Panc1 (cell line): ENCODE results near the gene GARIN5B. TPM values are rescaled to one million over a fixed set of nuclear protein-coding genes. Genes with fewer than 3 reads are reported as not detected.
A peak's percentile ranks its signal among the peaks of the same experiment; 100 is the strongest.

Experiments
- ATAC-seq: fragments of 200-7000 bp; cut with Tn5 transposase; 2 replicates; pipeline ENCODE4 v1.9.1; 2020; ENCODE audit warnings: mild to moderate bottlenecking, moderate library complexity
- BruUV-seq: library from RNA; stranded (reverse); fragments of 400-500 nt; replicated peaks from 2 replicates; lab custom pipeline; 2021; lab: Mats Ljungman, UMichigan
- CTCF ChIA-PET: fragments of 300-600 bp; sonication (Branson Sonifier 250); formaldehyde crosslinking; loops from one replicate; lab custom pipeline; 2022; ENCODE audit warnings: antibody characterized with exemption; lab: Charles Lee
- POLR2A ChIA-PET: fragments of 300-600 bp; sonication (Branson Sonifier 250); formaldehyde crosslinking; loops from one replicate; lab custom pipeline; 2022; ENCODE audit warnings: antibody characterized with exemption; lab: Charles Lee
- DNase-seq: peaks from one replicate; pipeline ENCODE4 v3.0.0-alpha.2; 2010; ENCODE audit warnings: low read depth, low spot score
- H3K27ac ChIP-seq: 2 replicates; pipeline ENCODE4 v1.5.1; 2011; ENCODE audit warnings: mild to moderate bottlenecking, low read length, inconsistent platforms
- H3K27me3 ChIP-seq: fragments of 200-500 bp; sonication (Bioruptor generic); 2 replicates; pipeline ENCODE4 v1.6.0; 2014; ENCODE audit warnings: low read length, inconsistent platforms; ENCODE audit not compliant: control insufficient read depth, insufficient read depth
- H3K36me3 ChIP-seq: fragments of 200-500 bp; sonication (Bioruptor generic); 2 replicates; pipeline ENCODE4 v1.5.1; 2014; ENCODE audit warnings: inconsistent platforms, mild to moderate bottlenecking, low read length, moderate library complexity; ENCODE audit not compliant: control insufficient read depth, insufficient read depth
- H3K4me1 ChIP-seq: 2 replicates; pipeline ENCODE4 v1.5.1; 2011; ENCODE audit warnings: inconsistent platforms, mild to moderate bottlenecking, low read length, moderate library complexity; ENCODE audit not compliant: control insufficient read depth, insufficient read depth
- H3K4me3 ChIP-seq, 2 experiments: 2 replicates each; pipeline ENCODE4 v1.5.1; 2011 to 2012; ENCODE audit warnings: low read depth in 2 of 2, low read length in 2 of 2, mild to moderate bottlenecking in 2 of 2, inconsistent platforms in 1 of 2, moderate library complexity in 1 of 2
- H3K9me3 ChIP-seq: fragments of 200-500 bp; sonication (Bioruptor generic); 2 replicates; pipeline ENCODE4 v1.5.1; 2014; ENCODE audit warnings: low read depth, mild to moderate bottlenecking, inconsistent platforms, low read length, moderate library complexity; ENCODE audit not compliant: control insufficient read depth, insufficient read depth
- CTCF ChIP-seq: fragments of 450-650 bp; IDR thresholded peaks from 2 replicates; pipeline ENCODE4 v1.5.1; 2017; ENCODE audit warnings: mild to moderate bottlenecking
- POLR2AphosphoS5 ChIP-seq: IDR thresholded peaks from 2 replicates; pipeline ENCODE4 v1.6.1; 2012; ENCODE audit warnings: mild to moderate bottlenecking, low read depth, low read length, moderate library complexity
- REST ChIP-seq, 2 experiments: IDR thresholded peaks; 2 replicates each; pipeline ENCODE4 v1.6.1; 2011 to 2012; ENCODE audit warnings: low read depth in 2 of 2, control low read depth in 1 of 2, low read length in 1 of 2, mild to moderate bottlenecking in 1 of 2, moderate library complexity in 1 of 2; ENCODE audit not compliant: insufficient read depth in 1 of 2
- SIN3A ChIP-seq: IDR thresholded peaks from 2 replicates; pipeline ENCODE4 v1.6.1; 2012; ENCODE audit warnings: low read depth, mild to moderate bottlenecking, low read length, moderate library complexity, borderline replicate concordance; ENCODE audit not compliant: insufficient read depth
- TCF7L2 ChIP-seq: IDR thresholded peaks from 2 replicates; pipeline ENCODE4 v1.6.1; 2011; ENCODE audit warnings: mild to moderate bottlenecking, low read depth, low read length, inconsistent platforms
- in situ Hi-C: cut with HindIII; loops from 2 replicates; pipeline ENCODE4 v1.10.0; 2016; ENCODE audit warnings: low sequenced_read_pairs, low pct_unique_long_range_greater_than_20kb
- intact Hi-C: fragments of 100-400 bp; cut with micrococcal nuclease; formaldehyde crosslinking; loops from one replicate; pipeline ENCODE4 v1.10.0; 2022; ENCODE audit not compliant: unreplicated experiment
- total RNA-seq: library from RNA; stranded (reverse); gene quantifications from one replicate; pipeline ENCODE4 v1.2.1, GENCODE V29; 2021; ENCODE audit not compliant: unreplicated experiment

Gene GARIN5B
- total RNA-seq, 1 experiment from 2014 or later = not detected

- in situ Hi-C loops = no loop called here
- intact Hi-C loops = no loop called here
- Histone ChIP-seq H3K4me1 (peaks cover 20% of the 10 kb centered on the region), H3K36me3 (no peaks in the 10 kb centered on the region), H3K27ac (no peak overlapping the region), H3K4me3 (no peak overlapping the region), H3K9me3 (no peaks in the 10 kb centered on the region), H3K27me3 (no peaks in the 10 kb centered on the region)
- DNase-seq (no peak), ATAC-seq (no peak)
- BruUV-seq = no TSS peak
- CTCF ChIA-PET = no interaction called here
- POLR2A ChIA-PET = no interaction called here
- TF ChIP-seq SIN3A (no peak), TCF7L2 (no peak), CTCF (no peak; the same call in 1 of the 2 replicates), POLR2AphosphoS5 (no peak)
Measured at GRCh38 chr19:55344444-55344843, 18.6 kb downstream of the GARIN5B start.

- CTCF ChIA-PET = interaction anchor here (0.5 to 0.7 kb wide), 2 partner anchors 23 to 94 kb away, joined by 5 to 9 read pairs; no protein-coding TSS in a partner anchor
- Histone ChIP-seq H3K27me3 (no peaks in the 10 kb centered on the region), H3K36me3 (no peaks in the 10 kb centered on the region), H3K4me1 (peaks cover 16% of the 10 kb centered on the region), H3K9me3 (no peaks in the 10 kb centered on the region), H3K27ac (no peak overlapping the region), H3K4me3 (peak overlapping the region in 1 of 2 experiments; percentile 29; a peak in 2 of 4 replicates)
- DNase-seq (no peak), ATAC-seq (no peak)
- BruUV-seq = no TSS peak
- TF ChIP-seq REST (IDR thresholded peaks at IDR 0.05; ENCODE audit: insufficient read depth in 1 of 2, low read depth in 2 of 2, low read length in 1 of 2) (no peak), TCF7L2 (no peak), CTCF (no peak), SIN3A (no peak), POLR2AphosphoS5 (no peak)
- in situ Hi-C loops = no loop called here
- POLR2A ChIA-PET = no interaction called here
- intact Hi-C loops = no loop called here
Measured at GRCh38 chr19:55341595-55342531, 21.2 kb downstream of the GARIN5B start.
